GM18498 (cell line): ENCODE data around the gene EFCAB7.
"Not testable (repeated sequence)": the region's sequence is repeated elsewhere in the genome, so short reads cannot be mapped to it uniquely, and the experiment has no call there.

ENCODE experiments used
- ATAC-seq: cut with Tn5 transposase; IDR thresholded peaks from one replicate; pipeline ENCODE4 v1.9.1; 2021; ENCODE audit warnings: mild to moderate bottlenecking, moderate library complexity; ENCODE audit not compliant: unreplicated experiment

Gene EFCAB7

DNA sequence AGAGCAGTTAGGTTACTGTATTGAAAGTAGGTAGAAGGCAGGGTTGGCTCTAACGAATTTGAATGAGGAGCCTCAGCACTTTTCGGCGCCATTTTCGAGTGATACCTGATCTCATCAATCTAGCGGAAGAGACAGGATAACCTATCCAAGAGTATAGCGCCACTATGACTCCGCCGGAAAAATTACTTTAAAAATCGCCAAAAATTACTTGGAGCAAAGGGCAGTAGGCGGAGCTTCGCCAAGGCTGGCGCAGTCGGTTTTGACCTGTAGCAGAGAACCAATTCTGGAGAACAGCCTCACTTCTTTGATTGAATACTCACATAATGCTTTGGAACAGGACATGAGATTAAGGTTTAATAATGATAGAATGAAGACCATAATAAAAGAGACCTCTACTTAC lies 25.6 kb downstream of the EFCAB7 start:
- ATAC-seq = no peak

DNA sequence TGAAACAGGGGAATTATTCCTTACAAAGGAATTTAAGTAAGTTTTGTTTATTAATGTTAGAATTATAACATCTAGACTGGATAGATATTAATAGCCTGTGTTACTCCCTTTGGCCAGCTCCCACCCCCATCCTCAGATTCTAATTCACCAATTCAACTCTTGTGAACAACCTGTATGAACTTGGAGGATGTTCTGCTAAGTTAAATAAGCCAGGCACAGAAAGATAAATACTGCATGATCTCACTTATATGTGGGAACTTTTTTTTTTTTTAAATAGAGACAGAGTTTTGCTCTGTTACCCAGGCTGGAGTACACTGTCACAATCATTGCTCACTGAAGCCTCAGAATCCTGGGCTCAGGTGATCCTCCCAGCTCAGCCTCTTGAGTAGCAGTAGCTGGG lies 32.2 kb downstream of the EFCAB7 start:
- ATAC-seq = no peak

DNA sequence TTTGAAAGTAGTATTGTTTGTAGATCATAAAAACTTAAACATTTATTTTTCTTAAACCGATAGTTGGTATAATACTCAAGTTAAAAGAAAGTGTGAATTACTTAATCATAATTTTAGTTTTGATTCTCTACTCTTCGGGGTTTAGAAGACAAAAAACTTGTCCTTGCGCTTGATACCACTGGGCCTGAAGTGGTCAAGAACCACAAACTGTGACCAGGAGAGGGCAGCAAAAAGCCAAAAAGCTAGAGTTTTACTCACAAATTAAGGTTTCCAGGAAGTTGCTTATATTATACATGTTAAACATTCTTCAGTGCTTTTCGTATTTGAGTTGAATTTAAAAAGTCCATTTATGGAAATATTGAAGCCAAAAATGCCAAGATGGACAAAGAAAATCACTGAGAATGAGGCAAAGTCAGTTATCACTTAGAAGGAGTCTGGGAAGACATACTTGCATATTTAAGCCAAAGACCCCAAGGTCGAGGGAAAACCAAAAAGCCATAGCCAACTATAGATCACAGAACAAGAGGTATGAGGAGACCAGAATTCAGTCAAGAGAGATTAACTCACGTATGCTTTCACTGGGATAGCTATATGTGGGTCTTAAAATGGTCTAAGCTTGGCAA lies 34.2 kb downstream of the EFCAB7 start:
- ATAC-seq = peak; percentile 53

DNA sequence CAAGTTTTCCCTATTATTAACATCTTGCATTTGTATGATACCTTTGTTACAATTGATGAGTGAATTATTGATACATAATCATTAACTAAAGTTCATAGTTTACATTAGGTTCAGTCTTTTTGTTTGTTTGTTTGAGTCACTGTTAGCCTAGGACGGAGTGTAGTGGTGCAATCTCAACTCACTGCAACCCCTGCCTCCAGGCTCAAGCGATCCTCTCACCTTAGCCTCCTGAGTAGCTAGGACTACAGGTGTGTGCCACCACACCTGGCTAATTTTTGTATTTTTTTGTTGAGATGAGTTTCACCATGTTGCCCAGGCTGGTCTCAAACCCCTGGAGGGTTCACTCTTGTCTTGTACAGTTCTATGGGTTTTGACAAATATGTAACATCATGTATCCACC lies 36.0 kb downstream of the EFCAB7 start:
- no peak for ATAC-seq

DNA sequence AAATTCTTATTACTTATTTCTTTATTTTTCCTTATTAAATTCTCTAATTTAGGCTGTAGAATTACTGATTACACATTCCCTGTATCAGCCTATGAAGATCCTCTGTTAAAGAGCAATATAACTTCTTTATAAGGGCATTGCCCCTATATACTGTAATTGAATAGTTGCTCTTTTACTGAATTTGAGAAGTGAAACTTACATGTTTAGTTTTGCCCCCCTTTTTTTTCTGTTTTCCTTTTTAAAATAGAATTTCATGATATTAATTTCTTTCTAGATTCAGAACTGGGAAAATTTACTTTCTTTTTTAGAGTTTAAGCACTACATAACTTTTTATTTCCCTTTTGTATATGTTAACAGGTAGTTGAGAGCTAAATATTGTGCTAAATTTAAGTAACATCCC lies 40.4 kb downstream of the EFCAB7 start:
- ATAC-seq = peak; percentile 74

DNA sequence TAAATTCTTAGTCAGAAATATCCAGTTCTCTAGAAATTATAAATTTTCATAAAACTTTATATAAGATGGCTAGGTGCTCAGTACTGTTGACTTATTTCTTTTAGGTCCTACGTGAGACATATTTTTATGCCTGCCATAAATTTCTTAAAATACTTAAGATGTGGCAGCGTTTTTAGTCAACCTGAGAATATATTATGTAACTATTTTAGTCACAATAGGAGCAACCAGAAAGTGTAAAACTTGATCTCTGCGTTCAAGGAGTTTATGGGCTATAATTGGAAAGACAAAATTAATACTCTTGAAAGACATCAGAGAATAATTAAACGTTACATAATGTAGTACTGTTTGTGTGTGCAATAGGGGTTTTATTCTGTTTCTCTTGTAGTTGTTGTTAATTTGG lies 45.7 kb downstream of the EFCAB7 start:
- ATAC-seq = no peak

DNA sequence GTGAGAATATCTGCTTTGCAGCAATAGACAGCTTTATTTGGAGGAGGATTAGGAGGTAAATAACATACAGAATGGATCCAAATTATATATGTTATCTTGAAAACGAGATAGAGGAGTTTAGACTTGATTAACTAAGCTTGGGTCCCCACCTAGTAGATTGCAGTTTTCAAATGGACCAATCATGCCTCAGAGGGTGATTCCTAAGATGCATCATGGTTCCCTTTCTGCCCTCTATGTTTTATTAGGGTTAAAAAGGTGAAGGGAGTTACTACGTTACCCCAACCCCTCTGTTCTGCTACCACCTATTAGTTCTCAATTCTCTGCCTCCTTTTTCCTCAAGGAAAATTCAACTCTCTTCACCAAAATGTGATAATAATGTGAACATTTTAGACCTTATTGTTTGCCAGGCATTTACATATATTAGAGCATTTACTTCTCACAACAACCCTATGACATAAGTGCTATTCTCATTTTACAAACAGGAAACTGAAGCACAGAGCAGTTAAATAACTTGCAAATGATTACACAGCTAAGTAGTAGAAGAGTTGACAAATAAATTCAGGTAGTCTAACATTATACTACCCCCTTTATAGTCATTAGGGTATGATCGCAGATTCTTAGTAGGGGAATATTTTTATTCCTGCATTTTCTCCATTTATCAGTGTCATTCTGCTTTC lies 46.5 kb downstream of the EFCAB7 start:
- ATAC-seq = no peak

DNA sequence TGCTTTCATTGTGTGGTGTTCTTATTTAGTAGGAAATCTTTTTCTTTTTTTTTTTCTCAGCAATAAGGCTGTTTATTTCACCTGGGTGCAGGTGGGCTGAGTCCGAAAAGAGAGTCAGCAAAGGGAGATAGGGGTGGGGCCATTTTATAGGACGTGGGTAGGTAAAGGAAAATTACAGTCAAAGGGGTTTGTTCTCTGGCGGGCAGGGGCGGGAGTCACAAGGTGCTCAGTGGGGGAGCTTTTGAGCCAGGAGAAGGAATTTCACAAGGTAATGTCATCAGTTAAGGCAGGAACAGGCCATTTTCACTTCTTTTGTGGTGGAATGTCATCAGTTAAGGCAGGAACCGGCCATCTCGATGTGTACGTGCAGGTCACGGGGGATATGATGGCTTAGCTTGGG lies 49.4 kb downstream of the EFCAB7 start:
- ATAC-seq = not testable (repeated sequence)

DNA sequence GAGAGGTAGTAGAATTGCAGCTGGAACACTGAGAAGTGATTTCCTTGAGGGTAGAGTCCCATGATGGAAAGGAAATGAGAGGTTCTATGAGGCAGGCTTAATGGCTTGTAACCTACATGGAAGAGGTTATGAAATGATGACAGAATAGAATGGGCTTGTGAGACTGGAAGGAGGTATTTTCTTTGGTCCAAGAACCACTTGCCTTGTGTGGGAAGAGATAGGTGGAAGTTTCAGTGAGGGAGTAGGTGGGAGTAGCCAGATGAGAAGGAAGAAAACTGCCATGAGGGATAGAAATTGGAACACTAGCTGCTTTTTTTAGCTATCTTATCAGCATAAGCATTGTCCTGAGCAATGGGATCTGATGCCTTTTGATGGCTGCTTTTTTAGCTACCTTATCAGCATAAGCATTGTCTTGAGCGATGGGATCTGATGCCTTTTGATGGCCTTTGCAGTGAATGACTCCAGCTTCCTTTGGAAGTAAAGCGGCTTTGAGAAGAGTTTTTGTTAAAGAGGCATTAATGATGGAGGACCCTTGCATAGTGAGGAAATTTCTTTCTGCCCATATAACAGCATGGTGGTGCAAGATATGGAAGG lies 51.0 kb downstream of the EFCAB7 start:
- ATAC-seq = not testable (repeated sequence)

DNA sequence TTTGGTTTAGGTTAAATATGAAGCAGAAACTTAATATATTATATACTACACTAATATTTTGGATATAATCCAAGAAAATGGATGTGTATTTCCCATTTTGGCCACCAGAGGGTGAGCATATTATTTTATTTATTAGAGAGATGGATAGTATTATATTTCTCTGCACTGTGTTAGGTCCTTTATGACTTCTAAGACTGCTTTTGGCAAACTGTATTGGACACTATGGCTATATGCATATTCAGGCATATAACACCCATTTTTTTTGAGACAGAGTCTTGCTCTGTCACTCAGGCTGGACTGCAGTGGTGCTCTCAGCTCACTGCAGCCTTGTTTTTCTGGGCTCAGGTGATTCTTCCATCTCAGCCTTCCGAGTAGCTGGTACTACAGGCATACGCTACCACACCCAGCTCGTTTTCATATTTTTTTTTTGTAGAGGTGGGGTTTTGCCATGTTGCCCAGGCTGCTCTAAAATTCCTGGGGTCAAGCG lies 52.1 kb downstream of the EFCAB7 start:
- no peak for ATAC-seq

DNA sequence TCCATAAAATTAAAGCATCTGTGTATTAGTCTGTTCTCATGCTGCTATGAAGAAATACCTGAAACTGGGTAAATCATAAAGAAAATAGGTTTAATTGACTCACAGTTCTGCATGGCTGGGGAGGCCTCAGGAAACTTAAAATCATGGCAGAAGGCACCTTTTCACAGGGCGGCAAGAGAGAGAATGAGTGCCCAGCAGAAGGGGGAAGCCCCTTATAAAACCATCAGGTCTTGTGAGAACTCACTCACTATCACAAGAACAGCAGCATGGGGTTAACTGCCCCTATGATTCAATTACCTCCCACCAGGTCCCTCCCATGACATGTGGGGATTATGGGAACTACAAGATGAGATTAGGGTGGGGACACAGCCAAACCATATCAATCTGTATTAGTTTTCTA lies 63.0 kb downstream of the EFCAB7 start:
- not testable (repeated sequence) for ATAC-seq

DNA sequence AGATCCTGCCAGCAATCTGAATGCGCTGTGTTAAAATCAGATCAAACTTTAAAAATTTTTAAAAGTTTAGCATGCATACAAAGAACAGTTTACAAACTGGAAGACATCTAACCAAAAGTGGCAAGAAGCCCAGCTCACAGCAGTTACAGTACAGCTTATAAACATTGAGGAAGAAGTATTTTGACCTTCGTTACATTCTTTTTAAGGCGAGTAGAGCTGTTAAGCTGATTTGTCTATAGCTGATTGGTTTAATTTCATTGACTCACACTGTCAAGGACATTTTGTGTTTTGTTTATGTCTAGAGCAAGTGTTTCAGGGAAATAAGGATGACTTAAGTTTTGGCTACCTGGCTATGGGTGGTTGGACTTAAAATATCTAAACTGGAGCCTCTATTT lies 66.8 kb downstream of the EFCAB7 start:
- ATAC-seq = no peak

DNA sequence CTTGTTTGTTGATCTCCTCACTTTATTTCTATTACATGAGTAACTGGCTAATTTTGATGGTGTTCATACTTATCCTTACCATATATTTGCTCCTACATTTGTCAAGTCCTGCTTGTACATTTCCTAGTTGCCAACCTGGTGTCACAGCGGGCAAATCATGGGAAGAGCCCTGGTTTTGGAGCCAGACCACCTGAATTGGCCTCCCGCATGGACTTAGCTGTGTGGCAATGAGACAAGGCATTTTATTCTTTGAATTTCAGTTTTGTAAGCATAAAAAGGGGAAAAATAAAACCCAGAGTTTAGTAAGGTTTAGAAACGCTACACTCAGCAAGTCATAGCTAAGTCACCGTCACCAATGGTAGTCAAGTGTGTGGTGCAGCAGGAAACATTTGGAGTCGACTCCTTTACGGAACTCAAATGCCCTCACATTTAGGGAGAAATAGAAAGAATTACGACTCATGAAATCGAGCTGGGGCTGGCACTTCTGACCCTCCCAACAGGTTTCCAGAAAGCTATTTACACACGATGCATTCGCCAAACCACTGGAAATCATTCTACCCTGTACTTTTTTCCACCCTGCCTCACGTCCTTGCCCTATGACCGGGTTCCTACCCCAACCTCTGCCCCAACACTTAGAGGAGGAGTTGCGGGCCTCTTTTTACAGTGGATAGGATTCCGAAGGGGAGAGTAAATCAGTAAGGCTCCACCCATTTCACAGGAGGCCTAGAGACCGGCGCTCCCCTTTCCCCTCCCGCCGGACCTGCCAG lies 69.4 kb downstream of the EFCAB7 start:
- no peak for ATAC-seq

DNA sequence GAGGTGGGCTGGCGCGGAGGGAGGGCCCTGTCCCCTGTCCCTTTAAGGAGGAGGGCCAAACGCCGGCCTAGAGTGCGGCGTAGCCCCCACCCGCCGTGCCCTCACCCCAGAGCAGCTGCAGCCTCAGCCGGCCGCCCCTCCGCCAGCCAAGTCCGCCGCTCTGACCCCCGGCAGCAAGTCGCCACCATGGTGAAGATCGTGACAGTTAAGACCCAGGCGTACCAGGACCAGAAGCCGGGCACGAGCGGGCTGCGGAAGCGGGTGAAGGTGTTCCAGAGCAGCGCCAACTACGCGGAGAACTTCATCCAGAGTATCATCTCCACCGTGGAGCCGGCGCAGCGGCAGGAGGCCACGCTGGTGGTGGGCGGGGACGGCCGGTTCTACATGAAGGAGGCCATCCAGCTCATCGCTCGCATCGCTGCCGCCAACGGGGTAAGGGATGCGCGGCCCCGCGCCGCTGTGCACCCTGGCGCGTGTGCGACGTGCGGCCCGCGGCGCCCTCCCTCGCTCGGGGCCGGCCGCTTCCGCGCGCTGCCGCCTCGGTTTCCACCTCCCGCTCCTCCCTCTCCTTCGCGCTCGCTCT lies 70.1 kb downstream of the EFCAB7 start, which contains the start of gene PGM1:
TSS of gene PGM1 (plus strand) at position 109 of the 583 bp plus-strand sequence. CDS start at position 187, 78 bp downstream.
- peak; percentile 76 for ATAC-seq

DNA sequence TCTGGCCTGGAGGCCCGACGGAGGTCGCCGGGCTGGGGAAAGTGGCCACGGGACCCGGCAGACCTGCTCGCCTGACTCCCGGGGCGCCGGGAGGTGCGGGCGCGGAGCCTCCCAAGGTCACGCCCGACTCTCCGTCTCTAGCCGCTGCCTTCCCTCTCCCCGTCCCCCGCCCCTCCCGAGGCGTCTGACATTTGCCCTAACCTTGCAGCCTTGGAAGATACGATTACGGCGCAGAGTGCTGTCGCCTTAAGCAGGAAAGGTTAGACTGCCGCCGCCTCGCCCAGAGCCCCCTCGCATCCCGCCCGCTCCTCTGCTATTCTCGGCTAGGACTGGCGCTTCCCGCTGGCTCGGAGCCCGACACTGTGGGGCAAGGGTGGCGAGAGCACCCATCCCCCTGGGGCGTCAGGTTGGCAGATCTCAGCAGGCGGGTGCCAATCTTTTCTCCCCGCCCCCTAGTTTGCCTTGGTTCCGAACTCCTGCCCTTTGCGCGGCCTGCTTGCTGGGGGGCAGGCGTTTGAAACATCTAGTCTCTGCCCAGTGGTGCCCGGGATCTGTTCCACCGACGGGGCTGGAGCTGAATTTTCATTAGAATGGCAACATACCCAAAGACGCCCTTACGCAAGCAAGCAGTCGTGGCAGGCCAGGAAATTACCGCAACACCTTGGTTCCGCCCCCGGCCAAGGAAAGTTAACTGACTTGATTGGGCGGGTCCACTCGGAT lies 70.7 kb downstream of the EFCAB7 start:
- peak; percentile 56 for ATAC-seq

DNA sequence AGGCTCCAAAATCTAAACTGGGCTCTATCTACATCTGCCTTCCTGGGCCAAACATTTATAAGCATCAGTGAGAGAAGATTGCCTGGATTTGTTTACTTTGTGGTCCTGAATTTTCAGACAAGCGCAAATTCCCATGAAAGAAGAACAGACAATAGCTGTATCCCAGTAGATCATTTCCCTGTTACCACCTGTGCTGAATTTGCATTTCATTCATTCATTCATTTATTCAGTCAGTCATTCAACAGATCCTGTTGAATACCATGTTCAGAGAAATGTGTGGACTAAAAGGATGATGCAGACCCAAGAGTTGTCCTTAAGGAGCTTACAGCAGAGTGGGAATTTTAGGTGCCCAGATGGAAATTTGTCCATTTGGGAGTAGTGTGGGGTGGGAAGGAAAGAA lies 72.1 kb downstream of the EFCAB7 start:
- ATAC-seq = no peak

DNA sequence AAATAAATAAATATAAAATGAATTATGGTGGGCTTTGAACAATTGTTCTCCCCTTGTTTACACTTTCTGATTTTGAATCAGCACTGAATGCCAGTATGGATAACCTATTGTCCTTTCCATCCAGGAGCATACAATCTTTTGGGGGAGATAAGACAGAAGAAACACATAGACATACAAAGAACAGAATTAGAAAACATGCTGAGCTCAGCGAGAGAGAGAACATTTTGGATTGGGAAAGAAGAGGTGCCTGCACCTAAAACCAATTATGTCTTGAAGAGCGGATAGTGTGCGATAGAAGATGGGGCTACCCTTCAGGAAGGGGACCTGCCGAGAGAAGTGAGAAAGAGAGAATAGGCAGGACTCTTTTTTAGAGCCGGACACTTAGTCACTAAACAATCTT lies 76.5 kb downstream of the EFCAB7 start:
- ATAC-seq = no peak

DNA sequence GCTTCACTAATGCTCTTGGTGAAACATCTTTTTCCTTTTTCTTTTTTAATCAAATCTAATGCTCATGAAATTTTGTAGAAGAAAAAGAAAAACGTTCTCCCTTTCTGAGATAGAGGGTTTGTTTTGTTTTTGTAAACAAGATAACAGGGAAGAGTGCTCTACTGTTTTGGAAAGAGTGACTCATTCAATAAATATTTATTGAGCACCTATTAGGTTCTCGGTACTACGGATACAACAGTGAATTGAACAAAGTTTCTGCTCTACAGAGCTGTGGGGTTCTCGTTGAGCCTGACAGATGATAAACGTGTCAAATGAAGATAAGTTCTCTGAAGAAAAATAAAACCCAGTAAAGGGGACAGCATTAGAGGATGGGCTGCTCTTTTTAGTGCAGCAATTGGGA lies 76.9 kb downstream of the EFCAB7 start:
- no peak for ATAC-seq

DNA sequence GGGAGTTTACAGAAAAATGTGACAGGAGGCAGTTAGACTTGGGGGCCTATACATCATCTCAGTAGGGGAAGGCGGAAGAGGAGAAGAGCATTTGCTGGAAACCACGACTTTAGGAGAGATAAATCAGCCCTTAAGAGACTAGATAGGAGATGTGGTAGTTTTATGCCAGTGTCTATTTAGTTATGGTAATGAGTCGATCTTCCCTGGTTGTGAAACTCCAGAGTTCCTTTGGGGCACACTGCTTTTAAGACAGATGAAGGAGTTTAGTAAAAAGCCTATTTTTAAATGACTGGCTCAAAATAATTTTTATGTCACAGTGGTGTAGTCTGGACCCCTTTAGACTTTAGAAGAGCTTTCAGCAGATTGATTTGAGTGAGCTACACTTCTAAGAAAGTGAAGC lies 77.7 kb downstream of the EFCAB7 start:
- ATAC-seq = no peak

DNA sequence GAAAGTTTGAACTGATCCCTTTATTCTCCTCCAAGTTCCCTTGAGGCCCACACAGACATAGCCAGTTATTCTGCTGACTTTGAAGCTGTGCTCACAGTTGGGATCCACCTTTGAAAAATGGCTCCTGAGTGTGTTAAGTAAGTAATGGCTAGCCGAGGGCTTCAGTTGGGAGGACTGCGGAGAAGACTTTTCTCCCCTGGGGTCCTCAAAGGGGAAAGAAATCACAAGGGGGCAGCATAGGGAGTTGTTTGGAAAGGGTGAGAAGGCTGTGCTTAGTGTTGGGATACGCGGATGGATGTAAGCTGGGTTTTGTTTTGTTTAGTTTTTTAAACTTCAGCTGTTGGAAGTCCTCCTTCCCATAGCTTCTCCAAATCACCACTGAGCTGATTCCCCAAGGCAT lies 78.1 kb downstream of the EFCAB7 start:
- ATAC-seq = no peak
